ENCODE measurements around the gene ARRB1. TPM values are rescaled to one million over a fixed set of nuclear protein-coding genes. Genes with fewer than 3 reads are reported as not detected.

The ARRB1 gene
- total and polyA plus RNA-seq, 2 donors from 2014 or later = 17.6 to 53.8 TPM

DNA sequence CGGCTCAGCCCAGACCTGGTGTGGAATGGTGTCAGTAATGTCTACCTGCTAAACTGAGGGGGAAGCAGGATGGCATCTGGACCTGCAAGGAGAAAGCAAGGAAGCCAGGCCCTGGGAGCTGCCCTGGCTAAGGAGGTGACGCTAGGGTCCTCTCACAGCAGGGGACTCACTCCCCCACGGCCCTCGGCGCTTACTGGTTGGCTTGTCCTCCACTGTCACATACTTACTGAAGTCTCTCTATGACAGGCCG, 62.0 kb downstream of the ARRB1 start:
- no peak overlapping the region for H3K4me3 ChIP-seq (ENCODE audit: low read length in 3 of 3)
- DNase-seq (peak in 1 of 5 donors; percentile 35), FAIRE-seq (no peak)
- H3K27ac ChIP-seq (ENCODE audit: low read depth in 2 of 2, low read length in 2 of 2) = no peak overlapping the region
- H3K27me3 ChIP-seq (ENCODE audit: control insufficient read depth, insufficient read depth, low read length) = no peaks in the 10 kb centered on the region
- TF ChIP-seq, protein P1, sequence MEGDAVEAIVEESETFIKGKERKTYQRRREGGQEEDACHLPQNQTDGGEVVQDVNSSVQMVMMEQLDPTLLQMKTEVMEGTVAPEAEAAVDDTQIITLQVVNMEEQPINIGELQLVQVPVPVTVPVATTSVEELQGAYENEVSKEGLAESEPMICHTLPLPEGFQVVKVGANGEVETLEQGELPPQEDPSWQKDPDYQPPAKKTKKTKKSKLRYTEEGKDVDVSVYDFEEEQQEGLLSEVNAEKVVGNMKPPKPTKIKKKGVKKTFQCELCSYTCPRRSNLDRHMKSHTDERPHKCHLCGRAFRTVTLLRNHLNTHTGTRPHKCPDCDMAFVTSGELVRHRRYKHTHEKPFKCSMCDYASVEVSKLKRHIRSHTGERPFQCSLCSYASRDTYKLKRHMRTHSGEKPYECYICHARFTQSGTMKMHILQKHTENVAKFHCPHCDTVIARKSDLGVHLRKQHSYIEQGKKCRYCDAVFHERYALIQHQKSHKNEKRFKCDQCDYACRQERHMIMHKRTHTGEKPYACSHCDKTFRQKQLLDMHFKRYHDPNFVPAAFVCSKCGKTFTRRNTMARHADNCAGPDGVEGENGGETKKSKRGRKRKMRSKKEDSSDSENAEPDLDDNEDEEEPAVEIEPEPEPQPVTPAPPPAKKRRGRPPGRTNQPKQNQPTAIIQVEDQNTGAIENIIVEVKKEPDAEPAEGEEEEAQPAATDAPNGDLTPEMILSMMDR (IDR thresholded peaks at IDR 0.05; ENCODE audit: borderline replicate concordance, extremely low read depth, insufficient read depth) = no peak
- H3K4me1 ChIP-seq (ENCODE audit: control insufficient read depth in 2 of 3, insufficient read depth in 2 of 3, low read depth in 1 of 3, low read length in 3 of 3) = peaks cover 0 to 8% (median 0%) of the 10 kb centered on the region in 3 donors
- no peaks in the 10 kb centered on the region for H3K9me3 ChIP-seq (ENCODE audit: control insufficient read depth in 2 of 3, insufficient read depth in 1 of 3, low read length in 3 of 3)
- peaks cover 0 to 2% (median 0%) of the 10 kb centered on the region in 3 donors for H3K36me3 ChIP-seq (ENCODE audit: control insufficient read depth in 2 of 3, insufficient read depth in 3 of 3, low read length in 3 of 3)
- intact Hi-C loops (cut with DNase I) = no loop called here
- no peak overlapping the region for H3K9ac ChIP-seq (ENCODE audit: low read length in 3 of 3)

DNA sequence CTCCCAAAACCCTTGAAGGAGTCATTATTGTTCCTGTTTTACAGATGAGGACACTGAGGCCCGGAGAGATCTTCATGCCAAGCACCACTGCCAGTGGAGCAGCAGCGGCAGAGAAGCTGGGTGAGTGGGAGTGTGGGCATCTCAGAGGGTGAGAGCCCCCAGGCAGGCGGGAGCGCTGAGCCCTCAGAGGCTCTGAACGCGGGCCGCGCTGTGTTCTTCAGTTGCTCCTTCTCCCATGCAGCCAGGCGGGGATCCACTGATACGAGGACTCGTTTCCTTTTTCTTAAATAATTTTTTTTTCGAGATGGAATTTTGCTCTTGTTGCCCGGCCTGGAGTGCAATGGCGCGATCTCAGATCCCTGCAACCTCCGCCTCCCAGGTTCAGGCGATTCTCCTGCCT, 63.9 kb downstream of the ARRB1 start:
- Histone ChIP-seq H3K9ac (ENCODE audit: low read length in 3 of 3) (no peak overlapping the region), H3K27ac (ENCODE audit: low read depth in 2 of 2, low read length in 2 of 2) (no peak overlapping the region), H3K9me3 (ENCODE audit: control insufficient read depth in 2 of 3, insufficient read depth in 1 of 3, low read length in 3 of 3) (no peaks in the 10 kb centered on the region), H3K36me3 (ENCODE audit: control insufficient read depth in 2 of 3, insufficient read depth in 3 of 3, low read length in 3 of 3) (peaks cover 0 to 2% (median 0%) of the 10 kb centered on the region in 3 donors), H3K4me3 (ENCODE audit: low read length in 3 of 3) (no peak overlapping the region), H3K4me1 (ENCODE audit: control insufficient read depth in 2 of 3, insufficient read depth in 2 of 3, low read depth in 1 of 3, low read length in 3 of 3) (no peaks in the 10 kb centered on the region), H3K27me3 (ENCODE audit: control insufficient read depth, insufficient read depth, low read length) (no peaks in the 10 kb centered on the region)
- intact Hi-C loops (cut with DNase I) = no loop called here
- TF ChIP-seq, protein P1 (IDR thresholded peaks at IDR 0.05; ENCODE audit: borderline replicate concordance, extremely low read depth, insufficient read depth) = no peak
- no peak for FAIRE-seq
- peak in 1 of 5 donors; percentile 48 for DNase-seq

DNA sequence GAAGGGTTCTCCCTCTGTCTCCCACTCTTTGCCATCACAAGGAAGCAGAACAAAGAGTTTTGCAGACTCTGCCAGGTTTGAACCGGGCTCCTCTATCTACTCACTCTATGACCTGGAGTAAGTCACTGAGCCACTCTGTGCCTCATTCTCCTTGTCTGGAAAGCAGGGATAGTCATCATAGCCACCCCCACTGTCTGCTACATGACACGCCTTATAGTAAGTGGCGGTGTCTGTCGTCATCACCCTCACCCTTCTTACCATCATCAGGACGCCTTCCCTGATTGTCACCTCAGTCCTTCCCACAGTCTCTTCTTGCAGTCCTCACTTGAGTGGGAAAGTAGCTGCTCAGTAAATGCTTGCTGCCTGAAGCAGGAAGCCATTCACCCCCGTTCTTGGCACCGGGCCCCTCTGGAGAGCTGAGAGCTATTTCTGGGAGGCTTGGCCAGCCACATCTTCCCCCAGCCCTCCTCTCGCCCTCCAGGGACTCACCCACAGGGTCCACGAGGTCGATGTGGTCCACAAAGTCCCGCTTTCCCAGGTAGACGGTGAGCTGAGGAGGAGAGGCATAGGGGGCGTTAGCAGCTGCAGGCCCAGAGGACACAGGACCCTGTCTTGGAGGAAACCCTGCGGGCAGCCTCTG, 64.5 kb downstream of the ARRB1 start:
- intact Hi-C loops (cut with DNase I) = no loop called here
- no peaks in the 10 kb centered on the region for H3K9me3 ChIP-seq (ENCODE audit: control insufficient read depth in 2 of 3, insufficient read depth in 1 of 3, low read length in 3 of 3)
- H3K36me3 ChIP-seq (ENCODE audit: control insufficient read depth in 2 of 3, insufficient read depth in 3 of 3, low read length in 3 of 3) = peaks cover 0 to 2% (median 0%) of the 10 kb centered on the region in 3 donors
- H3K4me1 ChIP-seq (ENCODE audit: control insufficient read depth in 2 of 3, insufficient read depth in 2 of 3, low read depth in 1 of 3, low read length in 3 of 3) = no peaks in the 10 kb centered on the region
- H3K27me3 ChIP-seq (ENCODE audit: control insufficient read depth, insufficient read depth, low read length) = no peaks in the 10 kb centered on the region
- peak in 1 of 5 donors; percentile 75 for DNase-seq
- FAIRE-seq = no peak
- TF ChIP-seq, protein P1 (IDR thresholded peaks at IDR 0.05; ENCODE audit: borderline replicate concordance, extremely low read depth, insufficient read depth) = no peak
- no peak overlapping the region for H3K4me3 ChIP-seq (ENCODE audit: low read length in 3 of 3)
- H3K27ac ChIP-seq (ENCODE audit: low read depth in 2 of 2, low read length in 2 of 2) = no peak overlapping the region
- no peak overlapping the region for H3K9ac ChIP-seq (ENCODE audit: low read length in 3 of 3)
